Measurements from ENCODE around the gene NID1. TPM values are rescaled to one million over a fixed set of nuclear protein-coding genes. Genes with fewer than 3 reads are reported as not detected.
A peak's percentile ranks its signal among the peaks of the same experiment; 100 is the strongest.

NID1 gene
- total RNA-seq, 1 experiment from 2014 or later, result 0.32 TPM

DNA sequence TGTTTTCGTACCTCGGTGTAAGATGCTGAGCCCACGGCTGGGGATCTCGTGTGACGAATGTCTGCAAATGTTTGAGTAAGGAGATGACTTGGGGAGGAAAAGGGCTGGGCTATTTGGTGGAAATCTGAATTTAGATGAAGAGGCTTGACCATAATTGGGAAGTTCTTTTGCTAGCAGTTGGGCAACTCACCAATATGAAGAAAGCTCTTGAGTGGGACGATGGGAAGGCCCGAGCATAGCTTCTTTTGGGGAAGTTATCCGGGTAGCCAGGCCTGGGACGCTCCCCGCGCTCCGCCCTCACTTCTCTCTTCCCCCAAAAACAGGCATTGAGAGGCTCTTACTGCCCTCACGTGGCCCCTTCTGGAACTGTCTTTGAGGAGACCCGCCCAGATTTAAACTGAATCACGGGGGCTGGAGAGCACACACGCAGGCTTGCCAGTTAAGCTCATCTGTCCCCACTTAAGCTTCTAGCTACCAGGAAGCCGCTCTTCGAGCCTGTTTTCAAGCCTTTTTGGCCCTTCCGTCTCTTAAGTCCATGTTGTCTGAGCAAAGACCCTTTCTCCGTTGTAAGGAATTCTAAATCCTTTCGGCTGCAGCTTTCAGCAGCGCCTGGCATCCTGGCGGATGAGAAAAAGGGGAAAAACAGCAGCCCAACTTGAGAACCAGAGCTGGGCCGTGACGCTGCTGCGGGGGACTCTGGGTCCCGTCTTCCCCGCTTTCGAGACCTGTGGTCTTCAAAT lies 93.1 kb downstream of the NID1 start:
- no peaks in the 10 kb centered on the region for H3K79me2 ChIP-seq (ENCODE audit: insufficient read depth, low read length)
- ATAC-seq (peak; percentile 98), DNase-seq (ENCODE audit: low read depth, low spot score) (peak; percentile 68)
- no peaks in the 10 kb centered on the region for H3K27me3 ChIP-seq (ENCODE audit: insufficient read depth, low read length)
- peaks cover 4 to 11% of the 10 kb centered on the region in 2 experiments for H3K4me1 ChIP-seq (ENCODE audit: control insufficient read depth in 1 of 2, insufficient read depth in 2 of 2, low read length in 2 of 2)
- intact Hi-C loops (cut with micrococcal nuclease), result loop anchor here (1.0 to 10.0 kb wide), 7 partner anchors 105 to 869 kb away; partner anchors contain the start of gene LYST
- no peak overlapping the region for H3K27ac ChIP-seq (ENCODE audit: low read depth, low read length)
- H3K36me3 ChIP-seq (ENCODE audit: control insufficient read depth in 1 of 2, insufficient read depth in 2 of 2, low read length in 2 of 2), result no peaks in the 10 kb centered on the region
- RAD21 ChIA-PET (ENCODE audit: low non-redundant PET in 1 of 2, low total read pairs in 2 of 2, uncharacterized antibody in 2 of 2, unreplicated experiment in 2 of 2), result interaction anchor here (0.6 to 1.2 kb wide), 4 partner anchors 102 to 373 kb away, joined by 3 to 6 read pairs (median 4); partner anchors contain the start of gene LYST (in 1 of the 2)
- no peaks in the 10 kb centered on the region for H3K9me3 ChIP-seq (ENCODE audit: control insufficient read depth in 1 of 2, insufficient read depth in 1 of 2, low read depth in 1 of 2, low read length in 2 of 2)
- POLR2A ChIA-PET, result no interaction called here
- H3K4me3 ChIP-seq (replicated peaks in 1 of 2; ENCODE audit: low read depth in 1 of 2, low read length in 2 of 2), result peak overlapping the region; percentile 15 to 25; a peak in 3 of 4 replicates
- BruUV-seq (replicated peaks), result no TSS peak
- peak overlapping the region; percentile 65 for H3K4me2 ChIP-seq (ENCODE audit: low read length)
- TF ChIP-seq, protein P1, sequence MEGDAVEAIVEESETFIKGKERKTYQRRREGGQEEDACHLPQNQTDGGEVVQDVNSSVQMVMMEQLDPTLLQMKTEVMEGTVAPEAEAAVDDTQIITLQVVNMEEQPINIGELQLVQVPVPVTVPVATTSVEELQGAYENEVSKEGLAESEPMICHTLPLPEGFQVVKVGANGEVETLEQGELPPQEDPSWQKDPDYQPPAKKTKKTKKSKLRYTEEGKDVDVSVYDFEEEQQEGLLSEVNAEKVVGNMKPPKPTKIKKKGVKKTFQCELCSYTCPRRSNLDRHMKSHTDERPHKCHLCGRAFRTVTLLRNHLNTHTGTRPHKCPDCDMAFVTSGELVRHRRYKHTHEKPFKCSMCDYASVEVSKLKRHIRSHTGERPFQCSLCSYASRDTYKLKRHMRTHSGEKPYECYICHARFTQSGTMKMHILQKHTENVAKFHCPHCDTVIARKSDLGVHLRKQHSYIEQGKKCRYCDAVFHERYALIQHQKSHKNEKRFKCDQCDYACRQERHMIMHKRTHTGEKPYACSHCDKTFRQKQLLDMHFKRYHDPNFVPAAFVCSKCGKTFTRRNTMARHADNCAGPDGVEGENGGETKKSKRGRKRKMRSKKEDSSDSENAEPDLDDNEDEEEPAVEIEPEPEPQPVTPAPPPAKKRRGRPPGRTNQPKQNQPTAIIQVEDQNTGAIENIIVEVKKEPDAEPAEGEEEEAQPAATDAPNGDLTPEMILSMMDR (IDR thresholded peaks at IDR 0.05 in 2 of 3, conservative IDR thresholded peaks at IDR 0.05 in 1 of 3; ENCODE audit: borderline replicate concordance in 1 of 3, insufficient read depth in 1 of 3, low read depth in 2 of 3, low read length in 2 of 3), result peak; percentile 80 to 84 (median 82)
- no peak for TF ChIP-seq ZNF274 (IDR thresholded peaks at IDR 0.05; ENCODE audit: low read depth, low read length)
- peak; percentile 49 for TF ChIP-seq POLR2A (IDR thresholded peaks at IDR 0.05; ENCODE audit: borderline replicate concordance, extremely low read depth, insufficient read depth, insufficient read length)
- TF ChIP-seq, protein P2, sequence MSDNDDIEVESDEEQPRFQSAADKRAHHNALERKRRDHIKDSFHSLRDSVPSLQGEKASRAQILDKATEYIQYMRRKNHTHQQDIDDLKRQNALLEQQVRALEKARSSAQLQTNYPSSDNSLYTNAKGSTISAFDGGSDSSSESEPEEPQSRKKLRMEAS (IDR thresholded peaks at IDR 0.05), result 0 out of 2 replicates have a peak, but pooled peaks have one; percentile 15
- TF ChIP-seq ZFX (IDR thresholded peaks at IDR 0.05), result no peak
- peak; percentile 96 for TF ChIP-seq RAD21 (IDR thresholded peaks at IDR 0.05; ENCODE audit: low read depth)
- H2AFZ ChIP-seq (ENCODE audit: low read depth, low read length, poor library complexity, severe bottlenecking), result peak overlapping the region; percentile 97
- H3K9me2 ChIP-seq (ENCODE audit: insufficient read depth), result no peaks in the 10 kb centered on the region
- no peaks in the 10 kb centered on the region for H4K20me1 ChIP-seq (ENCODE audit: insufficient read depth)
- CTCF ChIA-PET, result interaction anchor here (0.6 to 2.0 kb wide), 30 partner anchors 8 to 538 kb away, joined by 3 to 15 read pairs (median 4); partner anchors contain the start of genes B3GALNT2 and LYST
- peak overlapping the region; percentile 20; the same call in 1 of the 2 replicates for H3K9ac ChIP-seq (ENCODE audit: low read length)

All from HCT116 (cell line).